Common myeloid progenitor, CD34-positive (primary cell): ENCODE data around the gene TLCD3B.

Source experiments
- CTCF ChIA-PET: fragments of 350-600 bp; sonication (Branson Sonifier 250); formaldehyde crosslinking; loops from one replicate; lab custom pipeline; 2021; ENCODE audit warnings: antibody characterized with exemption; lab: Charles Lee
- POLR2A ChIA-PET: fragments of 350-600 bp; sonication (Branson Sonifier 250); formaldehyde crosslinking; loops from one replicate; lab custom pipeline; 2021; ENCODE audit warnings: antibody characterized with exemption; lab: Charles Lee
- DNase-seq, 3 donors: peaks; one replicate each; pipeline versions ENCODE4 v3.0.0 to v3.0.0-alpha.2; 2013
- H3K27ac ChIP-seq, 2 experiments: 1 replicate in 1 of 2; 2 replicates in 1 of 2; pipeline ENCODE4 v1.7.0; 2013; ENCODE audit warnings: inconsistent platforms in 2 of 2, low read length in 2 of 2, mild to moderate bottlenecking in 2 of 2, low read depth in 1 of 2, moderate library complexity in 1 of 2; ENCODE audit not compliant: severe bottlenecking in 2 of 2, insufficient read depth in 1 of 2, poor library complexity in 1 of 2
- H3K27me3 ChIP-seq, 5 experiments: replicated peaks in 2 of 5; 1 replicate in 3 of 5; 2 replicates in 2 of 5; pipeline versions ENCODE4 v1.6.1 to v1.7.0; 2013; ENCODE audit warnings: low read length in 4 of 5, mild to moderate bottlenecking in 2 of 5, moderate library complexity in 2 of 5, inconsistent platforms in 1 of 5; ENCODE audit not compliant: insufficient read depth in 5 of 5, control insufficient read depth in 4 of 5
- H3K36me3 ChIP-seq, 4 experiments: 1 replicate in 2 of 4; 2 replicates in 2 of 4; pipeline versions ENCODE4 v1.6.1 to v1.7.0; 2013; ENCODE audit warnings: low read length in 3 of 4, control low read depth in 1 of 4, mild to moderate bottlenecking in 1 of 4; ENCODE audit not compliant: control insufficient read depth in 4 of 4, insufficient read depth in 4 of 4
- H3K4me1 ChIP-seq, 4 experiments: 1 replicate in 3 of 4; 2 replicates in 1 of 4; pipeline versions ENCODE4 v1.6.1 to v1.7.1; 2013; ENCODE audit warnings: low read length in 3 of 4, mild to moderate bottlenecking in 3 of 4, control low read depth in 1 of 4, inconsistent platforms in 1 of 4, moderate library complexity in 1 of 4; ENCODE audit not compliant: control insufficient read depth in 4 of 4, insufficient read depth in 4 of 4; ENCODE audit errors: control extremely low read depth in 1 of 4
- H3K4me3 ChIP-seq, 7 experiments: 1 replicate in 4 of 7; 2 replicates in 3 of 7; pipeline versions ENCODE4 v1.5.1 to v1.7.0; 2013; ENCODE audit warnings: mild to moderate bottlenecking in 7 of 7, low read length in 6 of 7, moderate library complexity in 6 of 7, inconsistent platforms in 2 of 7, low read depth in 2 of 7, control low read depth in 1 of 7; ENCODE audit not compliant: insufficient read depth in 4 of 7, control insufficient read depth in 1 of 7; ENCODE audit errors: extremely low read depth in 1 of 7
- H3K9me3 ChIP-seq, 5 experiments: 1 replicate in 4 of 5; 2 replicates in 1 of 5; pipeline versions ENCODE4 v1.6.1 to v1.7.1; 2013; ENCODE audit warnings: low read length in 4 of 5, mild to moderate bottlenecking in 2 of 5, inconsistent platforms in 1 of 5, low read depth in 1 of 5, moderate library complexity in 1 of 5; ENCODE audit not compliant: control insufficient read depth in 4 of 5, insufficient read depth in 2 of 5; ENCODE audit errors: control extremely low read depth in 1 of 5
- WGBS: methylation state at CpG from one replicate; pipeline ENCODE4 v1.1.5; 2013; ENCODE audit not compliant: insufficient coverage; 5-methylcytosine and 5-hydroxymethylcytosine counted together

Gene TLCD3B

DNA sequence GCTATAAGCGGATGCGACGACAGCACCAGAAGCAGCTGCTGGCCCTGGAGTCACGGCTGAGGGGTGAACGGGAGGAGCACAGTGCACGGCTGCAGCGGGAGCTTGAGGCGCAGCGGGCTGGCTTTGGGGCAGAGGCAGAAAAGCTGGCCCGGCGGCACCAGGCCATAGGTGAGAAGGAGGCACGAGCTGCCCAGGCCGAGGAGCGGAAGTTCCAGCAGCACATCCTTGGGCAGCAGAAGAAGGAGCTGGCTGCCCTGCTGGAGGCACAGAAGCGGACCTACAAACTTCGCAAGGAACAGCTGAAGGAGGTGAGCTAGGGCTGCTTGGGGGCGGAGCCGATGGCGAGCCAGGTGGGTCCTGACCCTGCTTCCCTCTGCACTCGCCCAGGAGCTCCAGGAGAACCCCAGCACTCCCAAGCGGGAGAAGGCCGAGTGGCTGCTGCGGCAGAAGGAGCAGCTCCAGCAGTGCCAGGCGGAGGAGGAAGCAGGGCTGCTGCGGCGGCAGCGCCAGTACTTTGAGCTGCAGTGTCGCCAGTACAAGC is 45.7 kb downstream of the TLCD3B start:
- Histone ChIP-seq H3K4me1 (no peaks in the 10 kb centered on the region), H3K9me3 (no peaks in the 10 kb centered on the region), H3K27ac (no peak overlapping the region), H3K36me3 (peaks cover 12 to 100% (median 78%) of the 10 kb centered on the region in 4 experiments), H3K27me3 (no peaks in the 10 kb centered on the region), H3K4me3 (no peak overlapping the region)
- no peak for DNase-seq
- POLR2A ChIA-PET = no interaction called here
- 98% methylated on average over 26 of the region's 28 CpGs for WGBS
- CTCF ChIA-PET = interaction anchor here (0.7 to 1.5 kb wide), 3 partner anchors 10 to 70 kb away, joined by 3 to 4 read pairs (median 3); no protein-coding TSS in a partner anchor

DNA sequence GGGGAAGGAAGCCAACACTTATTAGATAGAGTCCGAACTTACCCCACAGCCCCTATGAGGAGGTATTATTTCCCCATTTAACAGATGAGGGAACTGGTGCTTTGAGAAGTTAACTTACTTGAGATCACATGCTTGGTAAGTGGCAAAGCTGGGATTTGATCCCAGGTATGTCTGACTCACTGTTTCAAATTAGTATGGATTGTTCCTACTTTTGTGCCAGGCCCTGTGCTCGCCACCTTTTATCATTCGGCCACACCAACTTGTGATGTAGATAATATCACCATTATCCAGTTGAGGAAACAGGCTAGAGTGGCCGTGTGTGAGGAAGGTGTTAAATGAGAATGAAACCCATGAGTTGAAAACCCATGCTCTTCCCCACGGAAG is 46.3 kb downstream of the TLCD3B start:
- no peak for DNase-seq
- ChIA-PET CTCF (interaction anchor here (1.5 kb wide), 1 partner anchor 10 kb away, joined by 4 read pairs; no protein-coding TSS in a partner anchor), POLR2A (no interaction called here)
- Histone ChIP-seq H3K4me1 (no peaks in the 10 kb centered on the region), H3K27ac (peak overlapping the region in 1 of 2 experiments; percentile 1), H3K9me3 (no peaks in the 10 kb centered on the region), H3K36me3 (peaks cover 15 to 100% (median 81%) of the 10 kb centered on the region in 4 experiments), H3K27me3 (no peaks in the 10 kb centered on the region), H3K4me3 (no peak overlapping the region)
- WGBS = 94% methylated on average over 2 of the region's 5 CpGs

DNA sequence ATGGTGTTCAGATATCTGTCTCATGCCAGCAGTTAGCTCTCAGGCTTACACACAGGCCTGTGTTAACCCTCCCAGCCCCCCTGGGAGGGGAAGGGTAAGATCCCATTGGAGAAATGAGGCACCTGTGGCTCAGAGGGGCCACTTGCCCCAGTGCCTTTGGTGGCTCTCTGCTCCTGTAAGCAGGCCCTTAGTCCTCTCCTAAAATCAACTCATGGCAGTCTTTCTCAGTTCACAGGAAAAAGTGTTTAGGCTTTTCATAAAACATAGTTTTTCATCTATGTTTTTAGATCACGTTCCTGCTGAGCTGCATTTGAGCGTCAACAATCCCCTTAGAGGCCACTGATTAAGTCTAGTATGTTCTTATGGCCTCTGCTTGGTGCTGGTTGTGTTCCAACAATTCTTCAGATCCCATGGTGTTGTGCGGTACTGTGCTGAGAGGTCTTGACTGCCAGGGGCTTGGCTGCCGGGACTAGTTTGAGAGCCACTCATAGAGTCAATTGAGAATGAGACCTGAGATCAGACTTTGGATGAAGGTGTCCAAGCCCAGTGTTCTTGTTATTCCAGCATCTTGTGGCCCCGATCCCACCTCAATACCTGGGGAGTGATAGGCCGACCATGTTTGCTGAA is 46.8 kb downstream of the TLCD3B start:
- WGBS = 100% methylated on average over 6 of the region's 6 CpGs
- Histone ChIP-seq H3K27me3 (no peaks in the 10 kb centered on the region), H3K4me1 (no peaks in the 10 kb centered on the region), H3K4me3 (no peak overlapping the region), H3K27ac (no peak overlapping the region), H3K9me3 (no peaks in the 10 kb centered on the region), H3K36me3 (peaks cover 16 to 100% (median 84%) of the 10 kb centered on the region in 4 experiments)
- POLR2A ChIA-PET = no interaction called here
- CTCF ChIA-PET = no interaction called here
- no peak for DNase-seq

DNA sequence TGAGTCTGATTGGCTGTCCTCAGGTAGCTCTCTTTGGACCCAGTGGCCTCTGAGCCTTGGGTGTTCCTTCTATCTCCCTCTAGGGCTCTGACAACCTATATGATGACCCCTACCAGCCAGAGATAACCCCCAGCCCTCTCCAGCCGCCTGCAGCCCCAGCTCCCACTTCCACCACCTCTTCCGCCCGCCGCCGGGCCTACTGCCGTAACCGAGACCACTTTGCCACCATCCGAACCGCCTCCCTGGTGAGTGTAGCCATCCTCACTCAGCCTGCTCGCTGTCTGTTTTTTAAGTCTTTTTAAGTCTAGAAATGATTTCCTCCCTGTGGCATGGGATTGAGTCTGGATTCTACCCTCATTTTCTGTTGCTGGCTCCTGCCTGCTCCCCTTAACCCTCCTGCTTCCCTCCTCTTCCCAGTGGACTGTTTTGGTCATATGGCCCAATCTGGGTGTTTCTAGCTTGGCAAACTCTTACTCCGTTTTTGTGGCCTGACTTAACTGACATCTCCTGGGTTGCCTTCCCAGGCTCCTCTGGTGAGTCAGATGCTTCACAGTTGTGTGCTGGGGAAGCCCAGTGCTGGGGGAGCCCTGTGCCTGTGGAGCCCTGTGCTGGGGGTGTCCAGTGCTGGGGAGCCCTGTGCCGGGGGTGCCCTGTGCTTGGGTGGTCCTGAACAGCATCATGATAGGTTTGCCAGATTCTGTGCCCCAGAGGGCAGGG is 47.5 kb downstream of the TLCD3B start:
- no peak overlapping the region for H3K4me3 ChIP-seq
- no peak for DNase-seq
- H3K4me1 ChIP-seq = no peaks in the 10 kb centered on the region
- peaks cover 14 to 100% (median 85%) of the 10 kb centered on the region in 4 experiments for H3K36me3 ChIP-seq
- CTCF ChIA-PET = no interaction called here
- no peak overlapping the region for H3K27ac ChIP-seq
- no peaks in the 10 kb centered on the region for H3K9me3 ChIP-seq
- POLR2A ChIA-PET = no interaction called here
- WGBS = 99% methylated on average over 12 of the region's 12 CpGs
- H3K27me3 ChIP-seq = no peaks in the 10 kb centered on the region

DNA sequence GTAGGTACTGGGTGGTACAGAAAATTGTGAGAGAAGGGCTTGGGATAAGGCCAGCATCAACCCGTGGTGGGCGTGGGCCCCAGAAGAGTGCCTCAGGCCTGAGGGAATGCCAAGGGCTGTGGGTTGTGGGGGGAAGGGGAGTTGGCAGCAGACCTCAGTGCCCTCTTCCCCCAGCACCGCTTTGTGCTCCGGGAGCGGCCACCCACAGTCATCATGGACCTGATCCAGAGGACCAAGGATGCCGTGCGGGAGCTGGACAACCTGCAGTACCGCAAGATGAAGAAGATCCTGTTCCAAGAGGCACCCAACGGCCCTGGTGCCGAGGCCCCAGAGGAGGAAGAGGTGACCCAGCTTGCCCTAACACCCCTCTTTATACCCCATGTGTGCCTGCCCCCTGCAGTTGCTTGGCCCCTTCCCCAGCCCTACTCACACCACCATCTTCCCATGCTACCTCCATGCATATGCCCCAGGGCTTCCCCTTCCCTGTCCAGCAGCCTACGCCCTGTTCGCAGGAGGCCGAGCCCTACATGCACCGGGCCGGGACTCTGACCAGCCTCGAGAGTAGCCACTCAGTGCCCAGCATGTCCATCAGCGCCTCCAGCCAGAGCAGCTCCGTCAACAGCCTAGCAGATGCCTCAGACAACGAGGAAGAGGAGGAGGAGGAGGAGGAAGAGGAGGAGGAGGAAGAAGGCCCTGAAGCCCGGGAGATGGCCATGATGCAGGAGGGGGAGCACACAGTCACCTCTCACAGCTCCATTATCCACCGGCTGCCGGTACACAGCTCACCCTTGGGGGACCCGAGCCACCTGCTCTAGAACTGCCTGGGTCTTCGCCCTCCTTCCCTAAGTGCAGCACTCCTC is 48.3 kb downstream of the TLCD3B start:
- WGBS = 96% methylated on average over 17 of the region's 24 CpGs
- ChIA-PET CTCF (no interaction called here), POLR2A (no interaction called here)
- no peak overlapping the region for H3K4me3 ChIP-seq
- no peak overlapping the region for H3K27ac ChIP-seq
- peaks cover 11 to 100% (median 87%) of the 10 kb centered on the region in 4 experiments for H3K36me3 ChIP-seq
- H3K4me1 ChIP-seq = no peaks in the 10 kb centered on the region
- no peaks in the 10 kb centered on the region for H3K9me3 ChIP-seq
- H3K27me3 ChIP-seq = no peaks in the 10 kb centered on the region
- no peak for DNase-seq

DNA sequence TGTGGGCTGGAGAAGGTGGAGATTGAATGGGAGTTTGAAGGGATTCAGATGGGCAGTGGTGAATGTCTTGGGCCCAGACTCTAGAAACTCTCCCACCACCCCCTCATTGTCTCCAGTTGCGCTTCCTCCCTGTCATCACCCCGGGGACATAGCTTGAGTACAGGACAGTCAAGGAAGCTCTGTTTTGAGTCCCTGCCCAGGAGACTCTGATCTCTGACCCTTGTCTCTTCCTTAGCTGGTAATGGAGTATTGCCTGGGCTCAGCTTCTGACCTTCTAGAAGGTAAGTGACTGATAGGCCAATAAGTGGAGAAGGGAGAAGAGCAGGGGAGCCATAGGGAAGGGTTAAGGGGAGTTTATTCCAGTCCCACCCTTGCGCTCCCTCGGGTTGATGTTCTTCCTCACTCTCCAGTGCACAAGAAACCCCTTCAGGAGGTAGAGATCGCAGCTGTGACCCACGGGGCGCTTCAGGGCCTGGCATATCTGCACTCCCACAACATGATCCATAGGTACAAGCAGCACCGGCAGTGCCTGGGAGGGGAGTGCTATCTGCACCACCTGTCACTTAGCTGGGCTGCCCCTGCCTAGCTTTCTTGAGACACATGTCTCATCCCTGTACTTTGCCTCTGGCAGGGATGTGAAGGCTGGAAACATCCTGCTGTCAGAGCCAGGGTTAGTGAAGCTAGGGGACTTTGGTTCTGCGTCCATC is 52.4 kb downstream of the TLCD3B start:
- H3K27ac ChIP-seq = no peak overlapping the region
- no peak for DNase-seq
- H3K9me3 ChIP-seq = no peaks in the 10 kb centered on the region
- H3K36me3 ChIP-seq = peaks cover 5 to 67% (median 56%) of the 10 kb centered on the region in 4 experiments
- no peak overlapping the region for H3K4me3 ChIP-seq
- POLR2A ChIA-PET = no interaction called here
- H3K27me3 ChIP-seq = no peaks in the 10 kb centered on the region
- peaks cover 7 to 29% (median 25%) of the 10 kb centered on the region in 4 experiments for H3K4me1 ChIP-seq
- WGBS = 96% methylated on average over 5 of the region's 9 CpGs
- CTCF ChIA-PET = interaction anchor here (1.0 to 1.1 kb wide), 2 partner anchors 14 to 17 kb away, joined by 3 read pairs; partner anchors contain the start of gene TMEM219
